IMR-90 (cell line): ENCODE measurements around the gene MCUR1. TPM values are rescaled to one million over a fixed set of nuclear protein-coding genes. Genes with fewer than 3 reads are reported as not detected.

ENCODE experiments used
- ATAC-seq: fragments of 200-7000 bp; cut with Tn5 transposase; 2 replicates; pipeline ENCODE4 v1.9.1; 2020; ENCODE audit warnings: low read depth, mild to moderate bottlenecking, moderate library complexity
- BruUV-seq: library from RNA; stranded (reverse); fragments of 400-500 nt; replicated peaks from 2 replicates; lab custom pipeline; 2021; lab: Mats Ljungman, UMichigan
- CTCF ChIA-PET: fragments of 300-600 bp; formaldehyde crosslinking; extraction: SDS; loops from one replicate; lab custom pipeline; 2021; ENCODE audit warnings: antibody characterized with exemption; lab: Yijun Ruan, JAX
- POLR2A ChIA-PET: fragments of 300-600 bp; sonication (Branson Sonifier 250); formaldehyde crosslinking; loops from one replicate; lab custom pipeline; 2022; ENCODE audit warnings: antibody characterized with exemption; ENCODE audit not compliant: unreplicated experiment; lab: Charles Lee
- DNase-seq: peaks from one replicate; pipeline ENCODE4 v3.0.0; 2013
- H2AFZ ChIP-seq: replicated peaks from 2 replicates; pipeline ENCODE3; 2013; ENCODE audit warnings: low read length, mild to moderate bottlenecking; ENCODE audit not compliant: poor library complexity
- H2AK5ac ChIP-seq: 2 replicates; pipeline ENCODE4 v1.6.1; 2013; ENCODE audit warnings: low read depth, low read length, inconsistent platforms
- H2AK9ac ChIP-seq: replicated peaks from 2 replicates; pipeline ENCODE3; 2013; ENCODE audit warnings: mild to moderate bottlenecking, low read depth, low read length, moderate library complexity; ENCODE audit not compliant: poor library complexity
- H2BK120ac ChIP-seq: 2 replicates; pipeline ENCODE4 v1.6.1; 2013; ENCODE audit warnings: low read depth, low read length, inconsistent platforms
- H2BK15ac ChIP-seq: 3 replicates; pipeline ENCODE4 v1.6.1; 2013; ENCODE audit warnings: low read depth, low read length, inconsistent platforms
- H2BK20ac ChIP-seq: 2 replicates; pipeline ENCODE4 v1.6.1; 2013; ENCODE audit warnings: low read depth, mild to moderate bottlenecking, inconsistent platforms, low read length, moderate library complexity
- H2BK5ac ChIP-seq: 2 replicates; pipeline ENCODE4 v1.6.1; 2013; ENCODE audit warnings: mild to moderate bottlenecking, low read depth, low read length, inconsistent platforms; ENCODE audit not compliant: poor library complexity, severe bottlenecking
- H3K14ac ChIP-seq: replicated peaks from 2 replicates; pipeline ENCODE4 v1.6.1; 2013; ENCODE audit warnings: low read depth, low read length, inconsistent platforms
- H3K18ac ChIP-seq: 2 replicates; pipeline ENCODE4 v1.6.1; 2013; ENCODE audit warnings: low read depth, low read length, control low read depth
- H3K23ac ChIP-seq: 2 replicates; pipeline ENCODE4 v1.6.1; 2013; ENCODE audit warnings: low read depth, low read length, inconsistent platforms
- H3K27ac ChIP-seq: 2 replicates; pipeline ENCODE4 v1.5.1; 2013; ENCODE audit warnings: mild to moderate bottlenecking, control low read depth, low read length; ENCODE audit not compliant: insufficient read depth
- H3K27me3 ChIP-seq: 2 replicates; pipeline ENCODE4 v1.6.1; 2013; ENCODE audit warnings: low read length; ENCODE audit not compliant: control insufficient read depth, insufficient read depth
- H3K36me3 ChIP-seq: 2 replicates; pipeline ENCODE4 v1.6.1; 2013; ENCODE audit warnings: low read length, mixed read lengths; ENCODE audit not compliant: control insufficient read depth, insufficient read depth
- H3K4ac ChIP-seq: 2 replicates; pipeline ENCODE4 v1.6.1; 2013; ENCODE audit warnings: low read depth, low read length, inconsistent platforms
- H3K4me1 ChIP-seq: 2 replicates; pipeline ENCODE4 v1.6.1; 2013; ENCODE audit warnings: low read length, mixed read lengths; ENCODE audit not compliant: control insufficient read depth, insufficient read depth
- H3K4me2 ChIP-seq: 2 replicates; pipeline ENCODE4 v1.6.1; 2013; ENCODE audit warnings: low read depth, mild to moderate bottlenecking, control low read depth, low read length, moderate library complexity
- H3K4me3 ChIP-seq: 2 replicates; pipeline ENCODE4 v1.5.1; 2013; ENCODE audit warnings: low read depth, mild to moderate bottlenecking, control low read depth, low read length, moderate library complexity; ENCODE audit not compliant: insufficient read depth
- H3K56ac ChIP-seq: 2 replicates; pipeline ENCODE4 v1.6.1; 2013; ENCODE audit warnings: low read length, inconsistent platforms; ENCODE audit not compliant: insufficient read depth; ENCODE audit errors: extremely low read depth
- H3K79me1 ChIP-seq, 2 experiments: 2 replicates each; pipeline ENCODE4 v1.6.1; 2013; ENCODE audit warnings: low read length in 2 of 2, inconsistent platforms in 1 of 2, low read depth in 1 of 2
- H3K9ac ChIP-seq: 2 replicates; pipeline ENCODE4 v1.6.1; 2013; ENCODE audit warnings: low read depth, low read length, control low read depth
- H3K9me1 ChIP-seq: 2 replicates; pipeline ENCODE4 v1.6.1; 2013; ENCODE audit warnings: low read length, inconsistent platforms; ENCODE audit not compliant: insufficient read depth
- H3K9me3 ChIP-seq: 2 replicates; pipeline ENCODE4 v1.6.1; 2013; ENCODE audit warnings: low read length; ENCODE audit not compliant: control insufficient read depth, insufficient read depth
- H4K20me1 ChIP-seq: 2 replicates; pipeline ENCODE4 v1.6.1; 2013; ENCODE audit warnings: low read length, inconsistent platforms; ENCODE audit not compliant: insufficient read depth
- H4K5ac ChIP-seq: 2 replicates; pipeline ENCODE4 v1.6.1; 2013; ENCODE audit warnings: mild to moderate bottlenecking, low read depth, low read length, control low read depth
- H4K8ac ChIP-seq, 2 experiments: 2 replicates each; pipeline ENCODE4 v1.6.1; 2013; ENCODE audit warnings: low read depth in 2 of 2, low read length in 2 of 2, control low read depth in 1 of 2, inconsistent platforms in 1 of 2
- H4K91ac ChIP-seq: 2 replicates; pipeline ENCODE4 v1.6.1; 2013; ENCODE audit warnings: low read depth, low read length, inconsistent platforms; ENCODE audit not compliant: insufficient read depth
- CHD1 ChIP-seq: IDR thresholded peaks from 2 replicates; pipeline ENCODE4 v1.6.1; 2012; ENCODE audit warnings: low read depth, low read length, improper control_type of control experiment
- MAZ ChIP-seq: IDR thresholded peaks from 2 replicates; pipeline ENCODE4 v1.6.1; 2012; ENCODE audit warnings: low read depth, mild to moderate bottlenecking, low read length, improper control_type of control experiment, moderate library complexity, borderline replicate concordance
- NFE2L2 ChIP-seq: fragments of 150-350 bp; IDR thresholded peaks from 2 replicates; pipeline ENCODE4 v1.6.1; 2016; ENCODE audit warnings: low read depth, mild to moderate bottlenecking, low read length
- POLR2A ChIP-seq: IDR thresholded peaks from 2 replicates; pipeline ENCODE4 v1.6.1; 2012; ENCODE audit warnings: mild to moderate bottlenecking, low read depth, low read length
- RAD21 ChIP-seq: IDR thresholded peaks from 2 replicates; pipeline ENCODE4 v1.6.1; 2012; ENCODE audit warnings: low read length, improper control_type of control experiment
- RFX5 ChIP-seq: IDR thresholded peaks from 2 replicates; pipeline ENCODE4 v1.8.0; 2012; ENCODE audit warnings: low read depth, mild to moderate bottlenecking, low read length, moderate library complexity
- USF2 ChIP-seq: fragments of 150-350 bp; IDR thresholded peaks from 2 replicates; pipeline ENCODE4 v1.6.1; 2017; ENCODE audit warnings: mild to moderate bottlenecking, antibody characterized with exemption, low read length, low read depth
- WGBS, 2 experiments: methylation state at CpG; one replicate each; pipeline versions ENCODE4 v1.1.5 to v1.1.7; 2013; ENCODE audit warnings: missing lambda C conversion rate in 2 of 2; ENCODE audit not compliant: insufficient read length in 1 of 2; ENCODE audit errors: extremely low coverage in 2 of 2; 5-methylcytosine and 5-hydroxymethylcytosine counted together
- dilution Hi-C: fragments of 300-500 bp; cut with HindIII; formaldehyde crosslinking; loops from one replicate; pipeline ENCODE4 v1.14.3; 2018; ENCODE audit warnings: low sequenced_read_pairs; ENCODE audit not compliant: unreplicated experiment
- in situ Hi-C: fragments of 300-500 bp; cut with MboI; formaldehyde crosslinking; loops from 3 replicates; pipeline ENCODE4 v1.14.3; 2019; ENCODE audit warnings: low sequenced_read_pairs, inconsistent platforms, mixed read lengths
- intact Hi-C: fragments of 100-400 bp; cut with micrococcal nuclease; formaldehyde crosslinking; loops from 2 replicates; pipeline ENCODE4 v1.10.0; 2022
- polyA plus RNA-seq, 3 experiments: library from polyadenylated mRNA; depleted of rRNA; stranded (reverse); fragments of >200 nt; gene quantifications; 2 replicates each; pipeline ENCODE4 v1.2.3, GENCODE V29; 2012; ENCODE audit warnings: low replicate concordance in 1 of 3
- total RNA-seq: library from RNA; depleted of rRNA; stranded (reverse); fragments of >200 nt; gene quantifications from 2 replicates; pipeline ENCODE4 v1.2.3, GENCODE V29; 2012

The MCUR1 gene
- total and polyA plus RNA-seq, 2 of the 4 experiments (the other 2 are of a cell fraction), result 4.1 to 6.5 TPM

DNA sequence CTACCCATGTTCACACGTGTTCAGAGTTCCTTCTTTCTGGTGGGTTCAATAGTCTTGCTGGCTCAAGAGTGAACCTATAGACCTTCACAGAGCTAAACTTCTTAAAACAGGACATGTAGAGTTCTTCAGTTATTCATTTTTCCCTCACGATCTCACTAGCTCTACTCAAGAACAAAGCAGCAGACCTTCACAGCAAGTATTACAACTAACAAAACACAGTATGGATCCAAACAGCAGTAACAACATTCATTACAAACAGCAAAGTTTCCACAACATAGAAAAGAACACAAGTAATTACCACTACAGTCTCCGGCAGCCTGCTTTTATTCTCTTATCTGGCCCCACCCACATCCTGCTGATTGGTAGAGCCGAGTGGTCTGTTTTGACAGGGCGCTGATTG lies 39.5 kb upstream of the MCUR1 start:
- ChIA-PET POLR2A (no interaction called here), CTCF (no interaction called here)
- Histone ChIP-seq H3K9ac (no peak overlapping the region), H2AK5ac (no peak overlapping the region), H3K56ac (no peak overlapping the region), H4K5ac (no peak overlapping the region), H4K91ac (no peak overlapping the region), H4K20me1 (no peaks in the 10 kb centered on the region), H3K9me3 (no peaks in the 10 kb centered on the region), H2BK5ac (no peak overlapping the region), H3K79me1 (no peaks in the 10 kb centered on the region), H3K14ac (no peak overlapping the region), H4K8ac (no peak overlapping the region), H2BK15ac (no peak overlapping the region), H3K4me1 (no peaks in the 10 kb centered on the region; the same call in 1 of the 2 replicates), H3K4ac (no peak overlapping the region), H2AFZ (no peak overlapping the region), H3K9me1 (no peaks in the 10 kb centered on the region), H2AK9ac (no peak overlapping the region), H3K18ac (no peak overlapping the region), H3K27me3 (peaks cover 12% of the 10 kb centered on the region), H3K4me3 (no peak overlapping the region), H3K4me2 (no peak overlapping the region), H2BK20ac (no peak overlapping the region), H2BK120ac (no peak overlapping the region), H3K27ac (no peak overlapping the region), H3K23ac (no peak overlapping the region), H3K36me3 (no peaks in the 10 kb centered on the region)
- no TSS peak for BruUV-seq
- ATAC-seq (no peak), DNase-seq (no peak)
- in situ Hi-C loops (no loop called here), intact Hi-C loops (no loop called here), dilution Hi-C loops (no loop called here)
- WGBS, 2 experiments, result no CpG with 5 or more reads among the region's 5 CpGs
- TF ChIP-seq CHD1, result no peak
- TF ChIP-seq USF2, result no peak
- TF ChIP-seq POLR2A, result no peak
- no peak for TF ChIP-seq NFE2L2
- no peak for TF ChIP-seq RAD21
- no peak for TF ChIP-seq RFX5
- no peak for TF ChIP-seq MAZ
